ENCODE data around the gene ZNF213. TPM values are rescaled to one million over a fixed set of nuclear protein-coding genes. Genes with fewer than 3 reads are reported as not detected.
A peak's percentile ranks its signal among the peaks of the same experiment; 100 is the strongest.

The ZNF213 gene
- total RNA-seq, 1 experiment from 2014 or later: 5.3 TPM

GRCh38 chr16:3152027-3152276, 17.1 kb downstream of the ZNF213 start:
- no peaks in the 10 kb centered on the region for H3K9me3 ChIP-seq
- ChIA-PET CTCF (interaction anchor here (1.0 to 1.4 kb wide), 4 partner anchors 9 to 22 kb away, joined by 3 to 6 read pairs (median 4); no protein-coding TSS in a partner anchor), POLR2A (interaction anchor here (0.5 kb wide), 1 partner anchor 19 kb away, joined by 4 read pairs; no protein-coding TSS in a partner anchor)
- H3K4me1 ChIP-seq: no peaks in the 10 kb centered on the region; the same call in 1 of the 2 replicates
- no TSS peak for BruUV-seq (replicated peaks)
- intact Hi-C loops (cut with micrococcal nuclease; ENCODE audit: unreplicated experiment): loop anchor here (1.0 to 5.0 kb wide), 3 partner anchors 14 to 305 kb away; partner anchors contain the start of gene ZNF263
- H3K27me3 Mint-ChIP-seq (ENCODE audit: insufficient read depth, unreplicated experiment): peaks cover 5% of the 10 kb centered on the region
- no peaks in the 10 kb centered on the region for H3K36me3 ChIP-seq (ENCODE audit: control insufficient read depth, insufficient read depth, low read length)
- peak overlapping the region; percentile 95 for H3K4me3 Mint-ChIP-seq (ENCODE audit: unreplicated experiment)
- H3K36me3 Mint-ChIP-seq (ENCODE audit: insufficient read depth, unreplicated experiment): peaks cover 34% of the 10 kb centered on the region
- H3K27ac Mint-ChIP-seq (ENCODE audit: unreplicated experiment): peak overlapping the region; percentile 98
- DNase-seq: no peak
- H3K4me3 ChIP-seq (ENCODE audit: low read depth, low read length): peak overlapping the region; percentile 51
- peaks cover 8% of the 10 kb centered on the region for H3K4me1 Mint-ChIP-seq (ENCODE audit: low read depth, unreplicated experiment)
- no peaks in the 10 kb centered on the region for H3K27me3 ChIP-seq (replicated peaks; ENCODE audit: control insufficient read depth, insufficient read depth, low read length)
- H3K9me3 Mint-ChIP-seq (ENCODE audit: unreplicated experiment): no peaks in the 10 kb centered on the region
- no peak for TF ChIP-seq CTCF (IDR thresholded peaks at IDR 0.05; ENCODE audit: insufficient read depth in 1 of 2, low read depth in 1 of 2, low read length in 1 of 2, severe bottlenecking in 1 of 2, unreplicated experiment in 1 of 2)

- Histone ChIP-seq H3K4me1 (no peaks in the 10 kb centered on the region; the same call in 1 of the 2 replicates), H3K9me3 (no peaks in the 10 kb centered on the region), H3K36me3 (ENCODE audit: control insufficient read depth, insufficient read depth, low read length) (no peaks in the 10 kb centered on the region), H3K4me3 (ENCODE audit: low read depth, low read length) (peak overlapping the region; percentile 51), H3K27me3 (replicated peaks; ENCODE audit: control insufficient read depth, insufficient read depth, low read length) (no peaks in the 10 kb centered on the region)
- Mint-ChIP-seq H3K36me3 (ENCODE audit: insufficient read depth, unreplicated experiment) (peaks cover 39% of the 10 kb centered on the region), H3K27ac (ENCODE audit: unreplicated experiment) (peak overlapping the region; percentile 98), H3K4me1 (ENCODE audit: low read depth, unreplicated experiment) (peaks cover 8% of the 10 kb centered on the region), H3K9me3 (ENCODE audit: unreplicated experiment) (no peaks in the 10 kb centered on the region), H3K27me3 (ENCODE audit: insufficient read depth, unreplicated experiment) (peaks cover 5% of the 10 kb centered on the region), H3K4me3 (ENCODE audit: unreplicated experiment) (peak overlapping the region; percentile 95)
- CTCF ChIA-PET: interaction anchor here (0.6 to 1.4 kb wide), 6 partner anchors 9 to 1419 kb away, joined by 3 to 6 read pairs (median 4); no protein-coding TSS in a partner anchor
- peak in 1 of 2 experiments; percentile 19 for TF ChIP-seq CTCF (IDR thresholded peaks at IDR 0.05; ENCODE audit: insufficient read depth in 1 of 2, low read depth in 1 of 2, low read length in 1 of 2, severe bottlenecking in 1 of 2, unreplicated experiment in 1 of 2)
- intact Hi-C loops (cut with micrococcal nuclease; ENCODE audit: unreplicated experiment): loop anchor here (1.0 to 5.0 kb wide), 3 partner anchors 14 to 305 kb away; partner anchors contain the start of gene ZNF263
- DNase-seq: peak; percentile 93
- POLR2A ChIA-PET: interaction anchor here (0.5 to 1.0 kb wide), 3 partner anchors 17 to 470 kb away, joined by 3 to 4 read pairs (median 3); partner anchors contain the start of genes KCTD5 and ZNF213
- BruUV-seq (replicated peaks): no TSS peak
Measured at GRCh38 chr16:3152277-3152990, 17.6 kb downstream of the ZNF213 start.

GRCh38 chr16:3152991-3153368, 18.2 kb downstream of the ZNF213 start:
- POLR2A ChIA-PET: interaction anchor here (0.6 to 1.0 kb wide), 3 partner anchors 18 to 470 kb away, joined by 3 read pairs; partner anchors contain the start of genes KCTD5 and ZNF213
- CTCF ChIA-PET: interaction anchor here (0.6 to 1.4 kb wide), 4 partner anchors 8 to 1420 kb away, joined by 3 to 6 read pairs (median 4); no protein-coding TSS in a partner anchor

More at GRCh38 chr16:3152991-3153368, 18.2 kb downstream of the ZNF213 start:
- no TSS peak for BruUV-seq (replicated peaks)
- Mint-ChIP-seq H3K9me3 (ENCODE audit: unreplicated experiment) (no peaks in the 10 kb centered on the region), H3K4me1 (ENCODE audit: low read depth, unreplicated experiment) (peaks cover 8% of the 10 kb centered on the region), H3K36me3 (ENCODE audit: insufficient read depth, unreplicated experiment) (peaks cover 44% of the 10 kb centered on the region), H3K27ac (ENCODE audit: unreplicated experiment) (peak overlapping the region; percentile 98), H3K4me3 (ENCODE audit: unreplicated experiment) (peak overlapping the region; percentile 95), H3K27me3 (ENCODE audit: insufficient read depth, unreplicated experiment) (peaks cover 5% of the 10 kb centered on the region)
- no peak for DNase-seq
- intact Hi-C loops (cut with micrococcal nuclease; ENCODE audit: unreplicated experiment): loop anchor here (1.0 to 5.0 kb wide), 3 partner anchors 13 to 304 kb away; partner anchors contain the start of gene ZNF263
- Histone ChIP-seq H3K9me3 (no peaks in the 10 kb centered on the region), H3K4me3 (ENCODE audit: low read depth, low read length) (peak overlapping the region; percentile 51; the same call in 1 of the 2 replicates), H3K27me3 (replicated peaks; ENCODE audit: control insufficient read depth, insufficient read depth, low read length) (no peaks in the 10 kb centered on the region), H3K4me1 (no peaks in the 10 kb centered on the region; the same call in 1 of the 2 replicates), H3K36me3 (ENCODE audit: control insufficient read depth, insufficient read depth, low read length) (no peaks in the 10 kb centered on the region)
- no peak for TF ChIP-seq CTCF (IDR thresholded peaks at IDR 0.05; ENCODE audit: insufficient read depth in 1 of 2, low read depth in 1 of 2, low read length in 1 of 2, severe bottlenecking in 1 of 2, unreplicated experiment in 1 of 2)
